ENCODE data around the gene SLC19A1. TPM values are rescaled to one million over a fixed set of nuclear protein-coding genes. Genes with fewer than 3 reads are reported as not detected.

SLC19A1 gene
- polyA plus RNA-seq, 3 donors = 41.7 to 62.4 (median 53.5) TPM

GRCh38 chr21:45478816-45479669 is 63.2 kb downstream of the SLC19A1 start:
- DNase-seq (ENCODE audit: extremely low read depth in 1 of 11, low read depth in 9 of 11, low spot score in 4 of 11) = no peak

- DNase-seq (ENCODE audit: extremely low read depth in 1 of 11, low read depth in 9 of 11, low spot score in 4 of 11) = peak in 6 of 11 donors; percentile 30 to 54 (median 36)
Measured at GRCh38 chr21:45478115-45478801, 64.0 kb downstream of the SLC19A1 start.

- no peak for DNase-seq (ENCODE audit: extremely low read depth in 1 of 11, low read depth in 9 of 11, low spot score in 4 of 11)
Measured at GRCh38 chr21:45477176-45478114, 64.8 kb downstream of the SLC19A1 start.

- no peak for DNase-seq (ENCODE audit: extremely low read depth in 1 of 11, low read depth in 9 of 11, low spot score in 4 of 11)
Measured at GRCh38 chr21:45476582-45476981, 65.7 kb downstream of the SLC19A1 start.

GRCh38 chr21:45475797-45476570 is 66.3 kb downstream of the SLC19A1 start:
- no peak for DNase-seq (ENCODE audit: extremely low read depth in 1 of 11, low read depth in 9 of 11, low spot score in 4 of 11)

- no peak for DNase-seq (ENCODE audit: extremely low read depth in 1 of 11, low read depth in 9 of 11, low spot score in 4 of 11)
Measured at GRCh38 chr21:45475004-45475685, 67.1 kb downstream of the SLC19A1 start.

- no peak for DNase-seq (ENCODE audit: extremely low read depth in 1 of 11, low read depth in 9 of 11, low spot score in 4 of 11)
Measured at GRCh38 chr21:45474323-45474950, 67.8 kb downstream of the SLC19A1 start.

- no peak for DNase-seq (ENCODE audit: extremely low read depth in 1 of 11, low read depth in 9 of 11, low spot score in 4 of 11)
Measured at GRCh38 chr21:45473496-45474322, 68.5 kb downstream of the SLC19A1 start.

- no peak for DNase-seq (ENCODE audit: extremely low read depth in 1 of 11, low read depth in 9 of 11, low spot score in 4 of 11)
Measured at GRCh38 chr21:45472445-45473365, 69.5 kb downstream of the SLC19A1 start.

GRCh38 chr21:45471525-45472221 is 70.6 kb downstream of the SLC19A1 start:
- DNase-seq (ENCODE audit: extremely low read depth in 1 of 11, low read depth in 9 of 11, low spot score in 4 of 11) = peak in 3 of 11 donors; percentile 25 to 49 (median 30)

GRCh38 chr21:45470773-45471524 is 71.3 kb downstream of the SLC19A1 start:
- DNase-seq (ENCODE audit: extremely low read depth in 1 of 11, low read depth in 9 of 11, low spot score in 4 of 11) = no peak

- peak in 2 of 11 donors; percentile 24 to 27 for DNase-seq (ENCODE audit: extremely low read depth in 1 of 11, low read depth in 9 of 11, low spot score in 4 of 11)
Measured at GRCh38 chr21:45470087-45470515, 72.1 kb downstream of the SLC19A1 start.

- peak in 1 of 11 donors; percentile 31 for DNase-seq (ENCODE audit: extremely low read depth in 1 of 11, low read depth in 9 of 11, low spot score in 4 of 11)
Measured at GRCh38 chr21:45469273-45470086, 72.8 kb downstream of the SLC19A1 start.

GRCh38 chr21:45468971-45469272 is 73.3 kb downstream of the SLC19A1 start:
- no peak for DNase-seq (ENCODE audit: extremely low read depth in 1 of 11, low read depth in 9 of 11, low spot score in 4 of 11)

Data from renal cortex interstitium (tissue), 11 donors.